MM.1S (cell line): Measurements from ENCODE around the gene LINC01488.

Source experiments
- DNase-seq: peaks from one replicate; pipeline ENCODE4 v3.0.0-alpha.2; 2015
- H2AFZ ChIP-seq: fragments of 300-600 bp; sonication (generic); 2 replicates; pipeline ENCODE4 v1.6.0; 2016; ENCODE audit warnings: antibody characterized with exemption, low read length
- H3F3A ChIP-seq: fragments of 300-600 bp; sonication (generic); 2 replicates; pipeline ENCODE4 v1.6.1; 2016; ENCODE audit warnings: mild to moderate bottlenecking, antibody characterized with exemption, low read length, moderate library complexity, mixed read lengths; ENCODE audit not compliant: insufficient read depth
- H3K27ac ChIP-seq: fragments of 300-600 bp; sonication (generic); 2 replicates; pipeline ENCODE4 v1.5.1; 2016; ENCODE audit warnings: mild to moderate bottlenecking, low read length
- H3K27me3 ChIP-seq: fragments of 300-600 bp; sonication (generic); replicated peaks from 2 replicates; pipeline ENCODE4 v1.6.0; 2016; ENCODE audit warnings: low read length; ENCODE audit not compliant: insufficient read depth
- H3K36me3 ChIP-seq: fragments of 300-600 bp; sonication (generic); replicated peaks from 2 replicates; pipeline ENCODE4 v1.6.1; 2016; ENCODE audit warnings: mild to moderate bottlenecking, low read length, mixed read lengths; ENCODE audit not compliant: insufficient read depth
- H3K4me1 ChIP-seq: fragments of 300-600 bp; sonication (generic); 2 replicates; pipeline ENCODE4 v1.6.1; 2016; ENCODE audit warnings: low read length, mixed read lengths
- H3K4me2 ChIP-seq: fragments of 300-600 bp; sonication (generic); 2 replicates; pipeline ENCODE4 v1.6.0; 2016; ENCODE audit warnings: low read depth, low read length
- H3K4me3 ChIP-seq: fragments of 300-600 bp; sonication (generic); 2 replicates; pipeline ENCODE4 v1.5.1; 2016; ENCODE audit warnings: low read length, mixed read lengths
- H3K79me2 ChIP-seq: fragments of 300-600 bp; sonication (generic); 2 replicates; pipeline ENCODE4 v1.6.1; 2016; ENCODE audit warnings: mixed run types, low read length, mixed read lengths
- H3K9ac ChIP-seq: fragments of 300-600 bp; sonication (generic); 2 replicates; pipeline ENCODE4 v1.6.1; 2016; ENCODE audit warnings: low read length, mixed read lengths
- H3K9me2 ChIP-seq: fragments of 300-600 bp; sonication (generic); replicated peaks from 2 replicates; pipeline ENCODE4 v1.6.1; 2016; ENCODE audit warnings: mild to moderate bottlenecking, low read length, mixed read lengths; ENCODE audit not compliant: insufficient read depth
- H3K9me3 ChIP-seq: fragments of 300-600 bp; sonication (generic); replicated peaks from 2 replicates; pipeline ENCODE4 v1.6.1; 2016; ENCODE audit warnings: mild to moderate bottlenecking, low read length, mixed read lengths; ENCODE audit not compliant: insufficient read depth
- H4K20me1 ChIP-seq: fragments of 300-600 bp; sonication (generic); 2 replicates; pipeline ENCODE4 v1.6.1; 2016; ENCODE audit warnings: mild to moderate bottlenecking, low read length, moderate library complexity, mixed read lengths; ENCODE audit not compliant: insufficient read depth
- EZH2 ChIP-seq: fragments of 300-600 bp; sonication (generic); optimal IDR thresholded peaks from 2 replicates; pipeline ENCODE3; 2017; ENCODE audit warnings: low read depth, mild to moderate bottlenecking, antibody characterized with exemption, low read length, mixed read lengths
- EZH2phosphoT487 ChIP-seq: fragments of 300-600 bp; sonication (generic); IDR thresholded peaks from 2 replicates; pipeline ENCODE4 v1.6.1; 2018; ENCODE audit warnings: antibody characterized with exemption, low read length
- TF ChIP-seq, protein P1 (sequence below): fragments of 300-600 bp; sonication (generic); IDR thresholded peaks from 2 replicates; pipeline ENCODE4 v1.5.1; 2016; ENCODE audit warnings: antibody characterized with exemption, low read length, mixed read lengths

LINC01488 gene

DNA sequence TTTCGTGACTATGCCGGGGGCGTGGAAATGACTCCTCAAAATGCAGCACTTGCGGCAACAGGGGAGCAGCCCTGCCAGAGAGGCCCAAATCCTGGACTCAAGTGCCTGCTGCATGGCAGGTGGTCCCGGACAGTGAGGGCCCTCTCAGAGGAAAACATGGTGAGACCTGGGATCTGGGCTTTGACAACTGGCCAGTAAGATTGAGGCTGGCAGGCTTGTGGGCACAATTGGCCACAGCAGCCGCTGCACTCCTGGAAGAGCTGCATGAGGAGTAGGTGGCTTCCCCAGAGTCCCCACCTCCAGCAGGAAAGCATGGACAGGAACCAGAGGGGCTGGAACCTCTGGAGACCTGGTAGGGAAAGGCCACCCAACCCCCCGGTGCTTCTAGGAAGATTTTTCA is 13.4 kb downstream of the LINC01488 start:
- H3K9me3 ChIP-seq = no peaks in the 10 kb centered on the region
- no peaks in the 10 kb centered on the region for H3K9me2 ChIP-seq
- no peaks in the 10 kb centered on the region for H4K20me1 ChIP-seq
- H3K27me3 ChIP-seq = peaks cover 73% of the 10 kb centered on the region
- no peak overlapping the region for H2AFZ ChIP-seq
- no peak for DNase-seq
- H3K27ac ChIP-seq = no peak overlapping the region
- no peaks in the 10 kb centered on the region for H3K79me2 ChIP-seq
- no peaks in the 10 kb centered on the region for H3K36me3 ChIP-seq
- H3K9ac ChIP-seq = no peak overlapping the region
- H3K4me2 ChIP-seq = no peak overlapping the region
- no peaks in the 10 kb centered on the region for H3F3A ChIP-seq
- TF ChIP-seq, protein P1, sequence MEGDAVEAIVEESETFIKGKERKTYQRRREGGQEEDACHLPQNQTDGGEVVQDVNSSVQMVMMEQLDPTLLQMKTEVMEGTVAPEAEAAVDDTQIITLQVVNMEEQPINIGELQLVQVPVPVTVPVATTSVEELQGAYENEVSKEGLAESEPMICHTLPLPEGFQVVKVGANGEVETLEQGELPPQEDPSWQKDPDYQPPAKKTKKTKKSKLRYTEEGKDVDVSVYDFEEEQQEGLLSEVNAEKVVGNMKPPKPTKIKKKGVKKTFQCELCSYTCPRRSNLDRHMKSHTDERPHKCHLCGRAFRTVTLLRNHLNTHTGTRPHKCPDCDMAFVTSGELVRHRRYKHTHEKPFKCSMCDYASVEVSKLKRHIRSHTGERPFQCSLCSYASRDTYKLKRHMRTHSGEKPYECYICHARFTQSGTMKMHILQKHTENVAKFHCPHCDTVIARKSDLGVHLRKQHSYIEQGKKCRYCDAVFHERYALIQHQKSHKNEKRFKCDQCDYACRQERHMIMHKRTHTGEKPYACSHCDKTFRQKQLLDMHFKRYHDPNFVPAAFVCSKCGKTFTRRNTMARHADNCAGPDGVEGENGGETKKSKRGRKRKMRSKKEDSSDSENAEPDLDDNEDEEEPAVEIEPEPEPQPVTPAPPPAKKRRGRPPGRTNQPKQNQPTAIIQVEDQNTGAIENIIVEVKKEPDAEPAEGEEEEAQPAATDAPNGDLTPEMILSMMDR = no peak
- TF ChIP-seq EZH2phosphoT487 = no peak
- no peak for TF ChIP-seq EZH2
- H3K4me3 ChIP-seq = no peak overlapping the region
- no peaks in the 10 kb centered on the region for H3K4me1 ChIP-seq

DNA sequence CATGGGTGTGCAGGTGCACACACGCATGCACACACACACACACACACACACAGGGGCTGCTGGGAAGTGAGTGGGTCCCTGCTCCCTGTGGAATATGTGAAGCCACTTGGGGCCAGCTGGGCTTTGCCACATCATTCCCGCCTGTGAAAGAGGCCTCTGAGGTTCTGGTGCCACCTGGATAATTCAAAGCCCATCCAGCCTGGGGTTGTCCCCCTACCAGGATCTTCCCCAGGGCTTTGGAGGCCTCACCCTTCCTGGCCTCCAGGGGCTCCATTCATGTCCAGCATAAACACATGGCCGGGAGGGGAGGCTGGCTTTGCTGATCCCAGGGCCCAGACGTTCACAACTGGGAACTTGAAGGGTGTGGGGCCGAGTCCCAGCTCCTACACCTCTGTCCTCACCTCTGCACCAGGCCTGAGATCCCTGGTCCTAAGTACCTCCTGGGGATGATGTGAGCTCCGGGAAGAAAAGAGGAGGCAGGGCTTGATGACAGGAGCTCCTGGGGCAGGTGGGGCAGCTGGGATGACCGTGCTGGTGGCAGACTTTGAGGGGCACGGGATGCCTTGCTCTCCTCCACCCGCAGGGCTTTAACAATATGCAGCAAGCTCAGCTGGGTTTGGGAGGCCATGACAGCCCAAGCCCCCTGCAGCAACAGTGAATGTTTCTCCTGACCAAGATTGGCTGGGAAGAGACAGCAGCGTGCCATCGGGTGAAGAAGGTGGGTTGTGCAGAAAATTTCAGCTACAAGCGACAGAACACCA is 14.2 kb downstream of the LINC01488 start:
- no peaks in the 10 kb centered on the region for H3K9me3 ChIP-seq
- no peak overlapping the region for H3K27ac ChIP-seq

DNA sequence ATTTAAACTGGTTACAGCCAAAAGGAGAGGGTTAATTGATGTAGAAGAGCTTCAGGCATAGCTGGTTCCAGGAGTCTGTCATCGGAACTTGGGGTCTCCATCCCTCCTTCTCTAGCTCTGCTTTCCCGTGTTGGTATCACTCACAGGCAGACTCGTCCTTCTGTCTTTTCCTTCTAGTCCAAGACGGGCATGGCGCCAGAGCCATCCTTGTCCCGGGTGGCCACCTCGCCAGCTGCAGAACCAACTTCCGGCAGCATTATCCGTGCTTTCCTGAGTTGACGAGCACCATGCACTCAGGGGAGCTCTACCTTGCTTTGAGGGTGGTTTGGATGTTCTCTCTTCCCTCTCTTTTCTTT is 14.7 kb downstream of the LINC01488 start:
- Histone ChIP-seq H3K27ac (no peak overlapping the region), H3F3A (no peaks in the 10 kb centered on the region), H3K9me3 (no peaks in the 10 kb centered on the region), H4K20me1 (no peaks in the 10 kb centered on the region), H2AFZ (no peak overlapping the region), H3K27me3 (peaks cover 60% of the 10 kb centered on the region), H3K9me2 (no peaks in the 10 kb centered on the region), H3K4me2 (no peak overlapping the region), H3K9ac (no peak overlapping the region), H3K4me3 (no peak overlapping the region), H3K4me1 (no peaks in the 10 kb centered on the region), H3K36me3 (no peaks in the 10 kb centered on the region), H3K79me2 (no peaks in the 10 kb centered on the region)
- TF ChIP-seq EZH2phosphoT487 = no peak
- TF ChIP-seq, protein P1 = no peak
- no peak for TF ChIP-seq EZH2
- no peak for DNase-seq

More for the DNA sequence above, 14.2 kb downstream of the LINC01488 start:
- Histone ChIP-seq H3K27me3 (peaks cover 65% of the 10 kb centered on the region), H3K79me2 (no peaks in the 10 kb centered on the region), H2AFZ (no peak overlapping the region), H3K4me1 (no peaks in the 10 kb centered on the region), H3K4me2 (no peak overlapping the region), H3K9me2 (no peaks in the 10 kb centered on the region), H4K20me1 (no peaks in the 10 kb centered on the region), H3F3A (no peaks in the 10 kb centered on the region), H3K4me3 (no peak overlapping the region), H3K36me3 (no peaks in the 10 kb centered on the region), H3K9ac (no peak overlapping the region)
- no peak for DNase-seq
- TF ChIP-seq EZH2phosphoT487 = no peak
- no peak for TF ChIP-seq EZH2
- TF ChIP-seq, protein P1 = no peak
